Skeletal muscle cell (primary cell): ENCODE results near the gene CD101.

ENCODE experiments used
- DNase-seq: peaks from one replicate; pipeline ENCODE4 v3.0.0-alpha.2; 2010; ENCODE audit warnings: low read depth
- H3K4me3 ChIP-seq: 2 replicates; pipeline ENCODE4 v1.5.1; 2011; ENCODE audit warnings: low read depth, mild to moderate bottlenecking, control low read depth, low read length, moderate library complexity

The CD101 gene

DNA sequence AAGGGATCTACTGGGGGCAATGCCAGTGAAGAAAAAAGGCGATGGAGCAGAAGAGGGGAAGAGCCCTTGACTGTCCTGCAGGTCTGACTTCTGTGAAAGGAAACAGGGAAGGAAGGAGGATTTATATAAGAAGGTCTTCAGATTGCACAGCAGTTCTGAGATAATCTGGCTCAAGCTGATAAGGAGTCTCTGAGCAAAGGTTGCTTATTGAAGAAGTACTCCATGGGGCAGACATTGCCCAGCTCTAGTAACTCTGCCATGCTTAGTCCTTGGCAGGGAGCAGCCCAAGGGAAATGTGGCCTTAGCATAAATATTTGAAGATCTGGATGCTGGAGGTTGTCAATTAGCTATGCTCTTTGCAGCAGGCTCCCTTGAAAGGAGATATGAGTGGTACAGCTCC lies 42.7 kb downstream of the CD101 start:
- no peak overlapping the region for H3K4me3 ChIP-seq
- DNase-seq = no peak

DNA sequence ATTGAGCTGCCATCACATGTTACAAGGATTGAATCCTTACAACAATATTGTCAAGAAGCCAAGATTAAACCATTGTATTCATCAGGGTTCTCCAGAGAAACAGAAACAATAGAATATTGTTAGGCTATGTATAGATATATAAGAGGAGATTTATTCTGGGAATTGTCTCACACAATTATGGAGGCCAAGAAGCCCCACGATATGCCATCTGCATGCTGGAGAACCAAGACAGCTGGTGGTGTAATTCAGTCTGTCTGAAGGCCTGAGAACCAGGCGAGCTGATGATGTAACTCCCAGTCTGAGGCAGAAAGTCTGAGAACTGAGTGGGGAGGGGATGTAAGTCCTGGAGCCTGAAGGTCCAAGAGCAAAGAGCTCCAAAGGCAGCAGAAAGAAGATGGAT lies 44.1 kb downstream of the CD101 start:
- peak; percentile 71 for DNase-seq
- no peak overlapping the region for H3K4me3 ChIP-seq

- no peak for DNase-seq
- no peak overlapping the region for H3K4me3 ChIP-seq
Observed at GRCh38 chr1:117046781-117047180, 45.2 kb downstream of the CD101 start.

GRCh38 chr1:117047271-117047670 lies 45.7 kb downstream of the CD101 start:
- no peak overlapping the region for H3K4me3 ChIP-seq
- no peak for DNase-seq

DNA sequence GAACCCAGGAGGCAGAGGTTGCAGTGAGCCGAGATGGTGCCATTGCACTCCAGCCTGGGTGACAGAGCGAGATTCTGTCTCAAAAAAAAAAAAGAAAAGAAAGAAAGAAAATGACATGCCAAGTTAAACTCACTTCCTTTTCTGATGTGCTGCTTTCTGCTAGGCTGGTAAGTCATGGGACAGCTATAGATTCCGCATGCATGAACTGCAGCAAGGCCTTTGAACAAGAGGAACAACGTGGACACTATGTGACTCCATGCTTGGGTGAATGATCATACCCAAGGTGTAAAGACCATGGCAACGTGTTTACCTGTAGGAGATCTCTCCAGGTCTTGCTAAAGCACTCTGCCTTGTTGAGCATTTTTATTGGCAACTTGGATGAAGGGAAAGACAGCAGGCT lies 48.3 kb downstream of the CD101 start:
- H3K4me3 ChIP-seq = no peak overlapping the region
- DNase-seq = no peak

GRCh38 chr1:117051224-117052064 lies 49.9 kb downstream of the CD101 start:
- no peak overlapping the region for H3K4me3 ChIP-seq
- DNase-seq = no peak

DNA sequence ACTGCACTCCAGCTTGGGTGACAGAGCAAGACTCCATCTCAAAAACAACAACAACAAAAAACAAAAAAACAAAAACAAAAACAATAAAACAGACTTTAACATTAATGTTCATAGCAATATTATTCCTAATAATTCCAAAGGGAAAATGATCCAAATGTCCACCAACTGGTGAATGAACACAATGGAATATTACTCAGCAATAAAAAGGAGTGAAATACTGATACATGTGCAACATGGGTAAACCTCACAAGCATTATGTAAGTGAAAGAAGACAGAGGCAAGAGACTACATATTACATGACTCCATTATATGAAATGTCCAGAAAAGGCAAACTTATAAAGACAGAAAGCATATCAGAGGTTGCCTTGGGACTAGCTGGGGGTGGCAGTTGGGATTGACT lies 52.5 kb downstream of the CD101 start:
- DNase-seq = no peak
- H3K4me3 ChIP-seq = no peak overlapping the region

- no peak overlapping the region for H3K4me3 ChIP-seq
- DNase-seq = no peak
Observed at GRCh38 chr1:117058810-117059209, 57.2 kb downstream of the CD101 start.

GRCh38 chr1:117059334-117059677 lies 57.7 kb downstream of the CD101 start:
- peak overlapping the region; percentile 73 for H3K4me3 ChIP-seq
- no peak for DNase-seq

GRCh38 chr1:117059678-117060440 lies 58.3 kb downstream of the CD101 start, which contains the start of gene TTF2:
Gene TTF2, plus strand, starts transcription at chr1:117060326. Its CDS starts 21 bp downstream, at chr1:117060347.
- H3K4me3 ChIP-seq = peak within 1 kb of the TSS; percentile 73
- peak; percentile 94 for DNase-seq

DNA sequence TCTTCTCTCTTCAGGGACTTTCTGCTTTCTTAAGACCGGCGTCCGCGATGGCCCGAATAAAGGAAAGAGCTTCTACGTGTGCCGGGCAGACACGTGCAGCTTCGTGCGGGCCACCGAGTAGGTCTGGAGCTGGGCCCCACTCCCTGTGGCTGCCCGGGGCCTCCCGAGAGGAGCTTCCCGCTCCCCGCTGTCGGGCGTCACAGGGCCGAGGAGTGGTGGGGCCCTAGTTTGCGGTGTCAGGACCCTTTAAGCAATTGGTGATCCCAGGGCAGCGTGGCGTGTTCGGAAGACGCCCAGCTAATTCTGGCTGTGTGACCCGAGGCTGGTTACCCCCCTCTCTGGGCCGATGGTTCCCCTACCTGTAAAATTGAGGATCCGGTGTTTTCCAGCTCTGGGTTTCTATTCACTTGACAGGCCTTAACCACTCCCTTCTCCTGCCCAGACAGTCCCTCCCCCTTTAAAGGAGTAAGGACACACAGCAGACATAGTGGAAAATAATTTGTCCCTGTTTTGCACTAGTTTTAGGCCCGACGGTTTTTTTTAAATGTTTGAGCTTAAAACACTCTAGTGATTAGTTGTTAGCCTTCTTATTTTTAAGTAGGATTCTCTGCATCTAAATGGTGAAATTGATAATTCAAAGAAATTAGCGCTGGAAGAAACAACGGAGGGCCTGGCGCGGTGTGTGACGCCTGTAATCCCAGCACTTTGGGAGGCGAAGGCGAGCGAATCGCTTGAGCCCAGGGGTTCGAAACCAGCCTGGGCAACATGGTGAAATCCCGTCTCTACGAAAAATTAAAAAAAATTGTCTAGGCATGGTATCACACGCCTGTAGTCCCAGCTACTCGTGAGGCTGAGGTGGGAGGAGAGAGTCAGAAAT lies 59.1 kb downstream of the CD101 start:
- H3K4me3 ChIP-seq = peak overlapping the region; percentile 73
- no peak for DNase-seq

DNA sequence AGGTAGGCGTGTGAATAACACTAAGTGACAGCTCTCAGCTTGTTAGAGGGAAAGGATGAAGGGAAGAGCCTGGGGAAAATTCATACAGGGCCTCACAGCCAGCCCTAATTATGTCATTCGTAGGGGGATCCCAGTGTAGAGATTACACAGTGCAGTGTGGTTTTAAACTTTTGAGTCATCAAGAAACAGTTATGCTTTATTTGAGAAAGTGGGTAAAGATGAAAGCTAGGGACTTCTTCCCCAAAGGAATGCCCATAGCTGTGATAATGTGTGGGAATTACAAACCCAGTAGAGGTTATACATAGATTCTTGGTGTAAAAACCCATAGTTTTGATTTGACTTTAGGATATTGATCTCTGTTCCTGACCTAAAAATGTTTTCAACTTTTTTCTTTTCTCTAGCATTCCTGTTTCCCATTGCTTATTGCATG lies 60.4 kb downstream of the CD101 start:
- peak; percentile 36 for DNase-seq

DNA sequence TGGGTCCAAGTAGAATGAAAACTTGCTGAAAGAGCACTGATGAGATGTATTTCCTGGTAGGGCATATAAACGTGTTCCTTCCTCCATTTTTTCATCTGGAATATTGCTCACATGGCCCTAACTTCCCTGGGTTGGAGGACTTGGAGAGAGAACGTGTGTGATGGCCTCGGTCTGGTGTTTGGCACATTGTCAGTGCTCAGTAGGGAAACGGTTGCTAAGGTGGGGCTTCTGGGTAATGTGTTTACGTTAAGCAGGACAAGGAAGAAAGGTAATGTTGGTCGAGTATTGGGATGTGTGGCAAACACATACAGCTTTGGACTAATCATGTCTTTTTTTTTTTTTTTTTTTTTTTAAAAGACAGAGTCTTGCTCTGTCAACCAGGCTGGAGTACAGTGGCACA lies 64.8 kb downstream of the CD101 start:
- no peak for DNase-seq
- no peak overlapping the region for H3K4me3 ChIP-seq

More for the DNA sequence above, 60.4 kb downstream of the CD101 start:
- H3K4me3 ChIP-seq = no peak overlapping the region

GRCh38 chr1:117067533-117068370 lies 66.2 kb downstream of the CD101 start:
- DNase-seq = no peak
- H3K4me3 ChIP-seq = no peak overlapping the region

DNA sequence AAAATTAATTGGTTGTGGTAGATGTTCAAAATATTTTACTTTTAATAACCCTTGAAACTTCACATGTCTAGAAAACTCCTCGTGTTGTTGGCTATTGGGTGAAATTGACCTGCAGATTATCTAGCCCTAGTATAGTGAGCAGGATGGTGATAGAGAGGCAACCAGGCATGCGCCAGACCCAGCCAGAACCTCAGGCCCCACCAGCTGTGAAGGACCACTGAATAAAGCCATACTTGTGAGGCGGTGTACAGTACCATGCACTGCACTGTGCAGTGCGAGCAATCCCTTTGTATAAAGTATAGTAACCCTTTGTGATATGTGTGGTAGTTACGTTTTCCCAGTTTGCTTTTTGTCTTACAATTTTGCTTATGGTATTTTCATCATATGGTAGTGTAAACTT lies 67.0 kb downstream of the CD101 start:
- no peak overlapping the region for H3K4me3 ChIP-seq
- DNase-seq = no peak

GRCh38 chr1:117069220-117069844 lies 67.8 kb downstream of the CD101 start:
- H3K4me3 ChIP-seq = no peak overlapping the region
- DNase-seq = no peak

DNA sequence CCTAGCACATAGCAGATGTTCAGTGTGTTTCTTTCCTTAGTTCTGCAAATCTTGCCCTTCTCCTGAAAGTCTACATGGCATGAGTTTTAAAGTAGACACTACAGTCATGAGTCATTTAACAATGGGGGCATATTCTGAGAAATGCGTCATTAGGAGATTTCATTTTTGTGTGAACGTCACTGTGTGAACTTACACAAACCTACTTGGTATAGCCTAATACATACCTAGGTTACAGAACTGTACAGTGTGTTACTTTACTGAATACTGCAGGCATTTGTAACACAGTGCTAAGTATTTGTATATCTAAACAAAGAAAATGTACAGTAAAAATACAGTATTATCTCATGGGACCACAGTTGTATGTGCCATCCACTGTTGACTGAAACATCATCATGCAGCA lies 68.6 kb downstream of the CD101 start:
- no peak overlapping the region for H3K4me3 ChIP-seq
- no peak for DNase-seq

GRCh38 chr1:117076648-117077047 lies 75.1 kb downstream of the CD101 start:
- DNase-seq = no peak
- H3K4me3 ChIP-seq = no peak overlapping the region

DNA sequence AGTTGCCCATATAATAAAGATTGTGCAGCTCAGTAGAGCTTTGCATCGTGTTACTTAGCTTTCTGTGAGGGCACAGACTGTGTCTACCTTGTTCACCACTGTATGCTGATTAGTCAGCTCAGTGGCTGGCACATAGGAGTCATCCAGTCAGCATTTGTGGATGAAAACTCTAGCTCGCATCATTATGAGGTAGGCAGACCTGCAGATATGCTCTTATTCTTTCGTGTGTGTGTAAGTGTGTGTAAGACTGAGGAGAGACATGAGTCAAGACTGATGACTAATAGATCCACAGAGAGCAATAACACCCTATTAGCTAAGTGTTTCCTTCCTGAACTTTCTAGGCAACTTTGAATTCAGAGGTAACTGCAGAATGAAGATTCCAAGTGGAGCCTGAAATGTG lies 75.7 kb downstream of the CD101 start:
- no peak overlapping the region for H3K4me3 ChIP-seq
- DNase-seq = peak; percentile 93
